ENCODE results near the gene DHRS11.

DHRS11 gene

GRCh38 chr17:36591434-36592315 lies at the start of gene DHRS11:
TSS of gene DHRS11 (plus strand) at chr17:36591879. CDS start at chr17:36592010, 131 bp downstream.
- H3K4me1 ChIP-seq (ENCODE audit: control insufficient read depth, insufficient read depth, low read length) = peaks cover 15% of the 10 kb centered on the region
- H3K36me3 ChIP-seq (ENCODE audit: control insufficient read depth, insufficient read depth, low read length) = peaks cover 17% of the 10 kb centered on the region
- H3K9me3 ChIP-seq (ENCODE audit: control insufficient read depth, insufficient read depth, low read length) = no peaks in the 10 kb centered on the region
- H3K4me3 ChIP-seq (ENCODE audit: low read depth, low read length) = peak within 1 kb of the TSS; percentile 45
- no peaks in the 10 kb centered on the region for H3K27me3 ChIP-seq (ENCODE audit: control insufficient read depth, insufficient read depth, low read length)
- peak within 1 kb of the TSS; percentile 73 for H3K9ac ChIP-seq (ENCODE audit: low read depth, low read length)

- no peaks in the 10 kb centered on the region for H3K9me3 ChIP-seq (ENCODE audit: control insufficient read depth, insufficient read depth, low read length)
- no peaks in the 10 kb centered on the region for H3K27me3 ChIP-seq (ENCODE audit: control insufficient read depth, insufficient read depth, low read length)
- no peaks in the 10 kb centered on the region for H3K4me1 ChIP-seq (ENCODE audit: control insufficient read depth, insufficient read depth, low read length)
- no peak overlapping the region for H3K9ac ChIP-seq (ENCODE audit: low read depth, low read length)
- no peaks in the 10 kb centered on the region for H3K36me3 ChIP-seq (ENCODE audit: control insufficient read depth, insufficient read depth, low read length)
- H3K4me3 ChIP-seq (ENCODE audit: low read depth, low read length) = no peak overlapping the region
Observed at GRCh38 chr17:36542755-36543154, 48.9 kb upstream of the DHRS11 start.

GRCh38 chr17:36544044-36544306 lies 47.7 kb upstream of the DHRS11 start:
- no peaks in the 10 kb centered on the region for H3K4me1 ChIP-seq (ENCODE audit: control insufficient read depth, insufficient read depth, low read length)
- peak overlapping the region; percentile 85 for H3K9ac ChIP-seq (ENCODE audit: low read depth, low read length)
- peak overlapping the region; percentile 93 for H3K4me3 ChIP-seq (ENCODE audit: low read depth, low read length)
- H3K27me3 ChIP-seq (ENCODE audit: control insufficient read depth, insufficient read depth, low read length) = no peaks in the 10 kb centered on the region
- no peaks in the 10 kb centered on the region for H3K9me3 ChIP-seq (ENCODE audit: control insufficient read depth, insufficient read depth, low read length)
- no peaks in the 10 kb centered on the region for H3K36me3 ChIP-seq (ENCODE audit: control insufficient read depth, insufficient read depth, low read length)

GRCh38 chr17:36544307-36545076 lies 47.2 kb upstream of the DHRS11 start, which contains the start of gene GGNBP2:
TSS of gene GGNBP2 (plus strand) at chr17:36544919. CDS start at chr17:36545725, 806 bp downstream.
- Histone ChIP-seq H3K9me3 (ENCODE audit: control insufficient read depth, insufficient read depth, low read length) (no peaks in the 10 kb centered on the region), H3K4me3 (ENCODE audit: low read depth, low read length) (peak within 1 kb of the TSS; percentile 93), H3K9ac (ENCODE audit: low read depth, low read length) (peak within 1 kb of the TSS; percentile 85), H3K27me3 (ENCODE audit: control insufficient read depth, insufficient read depth, low read length) (no peaks in the 10 kb centered on the region), H3K4me1 (ENCODE audit: control insufficient read depth, insufficient read depth, low read length) (no peaks in the 10 kb centered on the region), H3K36me3 (ENCODE audit: control insufficient read depth, insufficient read depth, low read length) (no peaks in the 10 kb centered on the region)

- H3K4me1 ChIP-seq (ENCODE audit: control insufficient read depth, insufficient read depth, low read length) = no peaks in the 10 kb centered on the region
- peak overlapping the region; percentile 89 for H3K4me3 ChIP-seq (ENCODE audit: low read depth, low read length)
- H3K27me3 ChIP-seq (ENCODE audit: control insufficient read depth, insufficient read depth, low read length) = no peaks in the 10 kb centered on the region
- H3K36me3 ChIP-seq (ENCODE audit: control insufficient read depth, insufficient read depth, low read length) = no peaks in the 10 kb centered on the region
- no peaks in the 10 kb centered on the region for H3K9me3 ChIP-seq (ENCODE audit: control insufficient read depth, insufficient read depth, low read length)
- peak overlapping the region; percentile 85 for H3K9ac ChIP-seq (ENCODE audit: low read depth, low read length)
Observed at GRCh38 chr17:36545077-36545464, 46.6 kb upstream of the DHRS11 start.

- no peaks in the 10 kb centered on the region for H3K27me3 ChIP-seq (ENCODE audit: control insufficient read depth, insufficient read depth, low read length)
- no peaks in the 10 kb centered on the region for H3K4me1 ChIP-seq (ENCODE audit: control insufficient read depth, insufficient read depth, low read length)
- peak overlapping the region; percentile 77 for H3K9ac ChIP-seq (ENCODE audit: low read depth, low read length)
- no peaks in the 10 kb centered on the region for H3K9me3 ChIP-seq (ENCODE audit: control insufficient read depth, insufficient read depth, low read length)
- peak overlapping the region; percentile 93 for H3K4me3 ChIP-seq (ENCODE audit: low read depth, low read length)
- H3K36me3 ChIP-seq (ENCODE audit: control insufficient read depth, insufficient read depth, low read length) = no peaks in the 10 kb centered on the region
Observed at GRCh38 chr17:36545465-36546417, 45.9 kb upstream of the DHRS11 start.

- Histone ChIP-seq H3K4me3 (ENCODE audit: low read depth, low read length) (peak overlapping the region; percentile 93), H3K27me3 (ENCODE audit: control insufficient read depth, insufficient read depth, low read length) (no peaks in the 10 kb centered on the region), H3K9ac (ENCODE audit: low read depth, low read length) (peak overlapping the region; percentile 77), H3K4me1 (ENCODE audit: control insufficient read depth, insufficient read depth, low read length) (no peaks in the 10 kb centered on the region), H3K9me3 (ENCODE audit: control insufficient read depth, insufficient read depth, low read length) (no peaks in the 10 kb centered on the region), H3K36me3 (ENCODE audit: control insufficient read depth, insufficient read depth, low read length) (no peaks in the 10 kb centered on the region)
Observed at GRCh38 chr17:36546418-36547093, 45.1 kb upstream of the DHRS11 start.

- H3K4me3 ChIP-seq (ENCODE audit: low read depth, low read length) = no peak overlapping the region
- no peaks in the 10 kb centered on the region for H3K36me3 ChIP-seq (ENCODE audit: control insufficient read depth, insufficient read depth, low read length)
- H3K27me3 ChIP-seq (ENCODE audit: control insufficient read depth, insufficient read depth, low read length) = no peaks in the 10 kb centered on the region
- no peaks in the 10 kb centered on the region for H3K9me3 ChIP-seq (ENCODE audit: control insufficient read depth, insufficient read depth, low read length)
- no peaks in the 10 kb centered on the region for H3K4me1 ChIP-seq (ENCODE audit: control insufficient read depth, insufficient read depth, low read length)
- no peak overlapping the region for H3K9ac ChIP-seq (ENCODE audit: low read depth, low read length)
Observed at GRCh38 chr17:36547776-36548175, 43.9 kb upstream of the DHRS11 start.

- Histone ChIP-seq H3K4me3 (ENCODE audit: low read depth, low read length) (no peak overlapping the region), H3K9me3 (ENCODE audit: control insufficient read depth, insufficient read depth, low read length) (no peaks in the 10 kb centered on the region), H3K9ac (ENCODE audit: low read depth, low read length) (no peak overlapping the region), H3K27me3 (ENCODE audit: control insufficient read depth, insufficient read depth, low read length) (no peaks in the 10 kb centered on the region), H3K4me1 (ENCODE audit: control insufficient read depth, insufficient read depth, low read length) (no peaks in the 10 kb centered on the region), H3K36me3 (ENCODE audit: control insufficient read depth, insufficient read depth, low read length) (no peaks in the 10 kb centered on the region)
Observed at GRCh38 chr17:36550491-36551417, 40.9 kb upstream of the DHRS11 start.

- no peaks in the 10 kb centered on the region for H3K27me3 ChIP-seq (ENCODE audit: control insufficient read depth, insufficient read depth, low read length)
- no peaks in the 10 kb centered on the region for H3K4me1 ChIP-seq (ENCODE audit: control insufficient read depth, insufficient read depth, low read length)
- H3K4me3 ChIP-seq (ENCODE audit: low read depth, low read length) = no peak overlapping the region
- H3K9me3 ChIP-seq (ENCODE audit: control insufficient read depth, insufficient read depth, low read length) = no peaks in the 10 kb centered on the region
- no peak overlapping the region for H3K9ac ChIP-seq (ENCODE audit: low read depth, low read length)
- peaks cover 11% of the 10 kb centered on the region for H3K36me3 ChIP-seq (ENCODE audit: control insufficient read depth, insufficient read depth, low read length)
Observed at GRCh38 chr17:36553459-36553858, 38.2 kb upstream of the DHRS11 start.
